Uterus (tissue), 2 donors: ENCODE measurements around the gene ITGA11.

ENCODE experiments used
- POLR2A ChIP-seq, 2 donors: fragments of 450-650 bp; IDR thresholded peaks; one replicate each; pipeline ENCODE4 v1.6.1; 2016; ENCODE audit warnings: antibody characterized with exemption in 2 of 2, mild to moderate bottlenecking in 1 of 2, moderate library complexity in 1 of 2
- TF ChIP-seq, protein P1 (sequence below), 4 experiments: fragments of 200-600 bp in 2 of 4; fragments of 450-650 bp in 2 of 4; sonication (generic) in 2 of 4; IDR thresholded peaks; one replicate each; pipeline ENCODE4 v1.5.1; 2016 to 2019; ENCODE audit warnings: antibody characterized with exemption in 4 of 4, mild to moderate bottlenecking in 2 of 4, moderate library complexity in 1 of 4

GRCh38 chr15:68298882-68299381, 133.0 kb downstream of the ITGA11 start:
- TF ChIP-seq, protein P1, sequence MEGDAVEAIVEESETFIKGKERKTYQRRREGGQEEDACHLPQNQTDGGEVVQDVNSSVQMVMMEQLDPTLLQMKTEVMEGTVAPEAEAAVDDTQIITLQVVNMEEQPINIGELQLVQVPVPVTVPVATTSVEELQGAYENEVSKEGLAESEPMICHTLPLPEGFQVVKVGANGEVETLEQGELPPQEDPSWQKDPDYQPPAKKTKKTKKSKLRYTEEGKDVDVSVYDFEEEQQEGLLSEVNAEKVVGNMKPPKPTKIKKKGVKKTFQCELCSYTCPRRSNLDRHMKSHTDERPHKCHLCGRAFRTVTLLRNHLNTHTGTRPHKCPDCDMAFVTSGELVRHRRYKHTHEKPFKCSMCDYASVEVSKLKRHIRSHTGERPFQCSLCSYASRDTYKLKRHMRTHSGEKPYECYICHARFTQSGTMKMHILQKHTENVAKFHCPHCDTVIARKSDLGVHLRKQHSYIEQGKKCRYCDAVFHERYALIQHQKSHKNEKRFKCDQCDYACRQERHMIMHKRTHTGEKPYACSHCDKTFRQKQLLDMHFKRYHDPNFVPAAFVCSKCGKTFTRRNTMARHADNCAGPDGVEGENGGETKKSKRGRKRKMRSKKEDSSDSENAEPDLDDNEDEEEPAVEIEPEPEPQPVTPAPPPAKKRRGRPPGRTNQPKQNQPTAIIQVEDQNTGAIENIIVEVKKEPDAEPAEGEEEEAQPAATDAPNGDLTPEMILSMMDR (IDR thresholded peaks at IDR 0.05) = no peak
- TF ChIP-seq POLR2A (IDR thresholded peaks at IDR 0.05) = no peak
